GM18867 (cell line): ENCODE data around the gene HERPUD1.

Experiments
- ATAC-seq: cut with Tn5 transposase; IDR thresholded peaks from one replicate; pipeline ENCODE4 v1.9.1; 2021; ENCODE audit warnings: mild to moderate bottlenecking, moderate library complexity; ENCODE audit not compliant: unreplicated experiment

HERPUD1 gene

GRCh38 chr16:56994311-56994710 is 62.4 kb downstream of the HERPUD1 start:
- no peak for ATAC-seq
